Fibroblast of lung (primary cell): Measurements from ENCODE around the gene ADSS2.

ENCODE experiments used
- CTCF ChIP-seq, 2 donors: IDR thresholded peaks in 1 of 2; conservative IDR thresholded peaks in 1 of 2; 1 replicate in 1 of 2; 2 replicates in 1 of 2; pipeline ENCODE4 v1.5.1; 2011 to 2012; ENCODE audit warnings: low read length in 2 of 2, control low read depth in 1 of 2, inconsistent platforms in 1 of 2, low read depth in 1 of 2, mild to moderate bottlenecking in 1 of 2
- EZH2 ChIP-seq: IDR thresholded peaks from 2 replicates; pipeline ENCODE4 v1.5.1; 2012; ENCODE audit warnings: low read length, control low read depth, mild to moderate bottlenecking; ENCODE audit errors: missing control alignments

GRCh38 chr1:244439391-244440032, 12.2 kb downstream of the ADSS2 start:
- TF ChIP-seq CTCF (conservative IDR thresholded peaks at IDR 0.05 in 1 of 2, IDR thresholded peaks at IDR 0.05 in 1 of 2; ENCODE audit: low read depth in 1 of 2, low read length in 2 of 2) (no peak), EZH2 (no peak)
